ENCODE measurements around the gene C5orf47.

C5orf47 gene

GRCh38 chr5:173970878-173971650 is 17.9 kb upstream of the C5orf47 start:
- peak; percentile 32 for DNase-seq (ENCODE audit: low spot score)

GRCh38 chr5:173971681-173972345 is 17.2 kb upstream of the C5orf47 start:
- no peak for DNase-seq (ENCODE audit: low spot score)

- no peak for DNase-seq (ENCODE audit: low spot score)
These were observed 16.4 kb upstream of the C5orf47 start for GRCh38 chr5:173972607-173972924.

- peak; percentile 86 for DNase-seq (ENCODE audit: low spot score)
These were observed 15.9 kb upstream of the C5orf47 start for GRCh38 chr5:173972925-173973615.

GRCh38 chr5:173973616-173973969 is 15.4 kb upstream of the C5orf47 start:
- no peak for DNase-seq (ENCODE audit: low spot score)

- no peak for DNase-seq (ENCODE audit: low spot score)
These were observed 14.2 kb upstream of the C5orf47 start for GRCh38 chr5:173974688-173975239.

- DNase-seq (ENCODE audit: low spot score), result no peak
These were observed 7.7 kb upstream of the C5orf47 start for GRCh38 chr5:173981185-173981761.

GRCh38 chr5:173984218-173984617 is 4.8 kb upstream of the C5orf47 start:
- DNase-seq (ENCODE audit: low spot score), result peak; percentile 51

- DNase-seq (ENCODE audit: low spot score), result no peak
These were observed 587 bp downstream of the C5orf47 start for GRCh38 chr5:173989432-173990082.

- no peak for DNase-seq (ENCODE audit: low spot score)
These were observed 8.4 kb downstream of the C5orf47 start for GRCh38 chr5:173997331-173997730.

GRCh38 chr5:173998531-173998930 is 9.6 kb downstream of the C5orf47 start:
- no peak for DNase-seq (ENCODE audit: low spot score)

GRCh38 chr5:174000076-174000475 is 11.1 kb downstream of the C5orf47 start:
- no peak for DNase-seq (ENCODE audit: low spot score)

GRCh38 chr5:174003795-174004194 is 14.8 kb downstream of the C5orf47 start:
- DNase-seq (ENCODE audit: low spot score), result no peak

GRCh38 chr5:174008922-174009321 is 20.0 kb downstream of the C5orf47 start:
- DNase-seq (ENCODE audit: low spot score), result no peak

GRCh38 chr5:174010365-174010764 is 21.4 kb downstream of the C5orf47 start:
- DNase-seq (ENCODE audit: low spot score), result no peak

- DNase-seq (ENCODE audit: low spot score), result no peak
These were observed 22.5 kb downstream of the C5orf47 start for GRCh38 chr5:174011441-174011840.

- peak; percentile 80 for DNase-seq (ENCODE audit: low spot score)
These were observed 31.3 kb downstream of the C5orf47 start for GRCh38 chr5:174020069-174020927.

GRCh38 chr5:174020928-174021304 is 31.9 kb downstream of the C5orf47 start:
- no peak for DNase-seq (ENCODE audit: low spot score)

GRCh38 chr5:174022384-174023095 is 33.6 kb downstream of the C5orf47 start:
- no peak for DNase-seq (ENCODE audit: low spot score)

- DNase-seq (ENCODE audit: low spot score), result no peak
These were observed 41.3 kb downstream of the C5orf47 start for GRCh38 chr5:174030286-174030685.

Measured in NAMALWA (cell line).